GM19455 (cell line): Measurements from ENCODE around the gene HPSE2.
A peak's percentile ranks its signal among the peaks of the same experiment; 100 is the strongest.

Experiments
- ATAC-seq: cut with Tn5 transposase; IDR thresholded peaks from one replicate; pipeline ENCODE4 v1.9.1; 2021; ENCODE audit not compliant: unreplicated experiment

The HPSE2 gene

GRCh38 chr10:98696516-98696915 is 539.1 kb downstream of the HPSE2 start:
- no peak for ATAC-seq

GRCh38 chr10:98694883-98695282 is 540.8 kb downstream of the HPSE2 start:
- no peak for ATAC-seq

DNA sequence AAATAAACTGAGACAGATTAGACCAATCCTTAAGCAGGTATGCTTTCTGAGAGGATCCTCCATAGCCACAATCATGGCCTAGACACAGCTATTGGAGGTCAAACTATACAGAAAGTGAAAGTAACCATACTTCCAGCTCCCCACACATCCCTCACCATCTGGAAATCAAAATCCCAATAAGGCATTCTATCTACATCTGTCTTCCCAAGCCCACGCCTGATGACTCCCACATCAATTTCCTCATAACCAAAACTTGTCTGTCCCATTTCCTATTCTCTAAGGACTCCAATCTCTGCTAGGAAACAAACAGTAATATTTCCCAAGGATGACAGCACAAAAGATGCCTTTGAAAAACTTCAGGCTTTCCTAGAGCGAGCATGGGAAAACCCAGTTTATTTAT is 541.6 kb downstream of the HPSE2 start:
- no peak for ATAC-seq

DNA sequence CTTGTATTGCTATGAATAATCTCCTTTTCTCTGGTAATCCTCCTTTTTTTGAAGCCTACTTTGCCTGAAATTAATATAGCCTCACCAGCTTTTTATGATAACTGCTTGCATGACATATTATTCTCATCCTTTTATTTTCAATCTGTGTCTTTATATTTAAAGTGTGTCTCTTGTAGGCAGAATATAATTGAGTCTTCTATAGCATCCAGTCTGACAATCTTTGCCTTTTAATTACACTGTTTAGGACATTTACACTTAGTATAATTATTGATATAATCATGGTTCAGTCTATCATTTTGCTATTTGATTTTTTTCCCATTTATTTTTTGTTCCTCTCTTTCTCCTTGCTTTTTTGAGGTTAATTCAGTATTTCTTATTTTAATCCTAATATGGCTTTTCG is 548.0 kb downstream of the HPSE2 start:
- no peak for ATAC-seq

GRCh38 chr10:98684019-98684899 is 551.4 kb downstream of the HPSE2 start:
- ATAC-seq, result no peak

GRCh38 chr10:98676895-98677294 is 558.8 kb downstream of the HPSE2 start:
- no peak for ATAC-seq

DNA sequence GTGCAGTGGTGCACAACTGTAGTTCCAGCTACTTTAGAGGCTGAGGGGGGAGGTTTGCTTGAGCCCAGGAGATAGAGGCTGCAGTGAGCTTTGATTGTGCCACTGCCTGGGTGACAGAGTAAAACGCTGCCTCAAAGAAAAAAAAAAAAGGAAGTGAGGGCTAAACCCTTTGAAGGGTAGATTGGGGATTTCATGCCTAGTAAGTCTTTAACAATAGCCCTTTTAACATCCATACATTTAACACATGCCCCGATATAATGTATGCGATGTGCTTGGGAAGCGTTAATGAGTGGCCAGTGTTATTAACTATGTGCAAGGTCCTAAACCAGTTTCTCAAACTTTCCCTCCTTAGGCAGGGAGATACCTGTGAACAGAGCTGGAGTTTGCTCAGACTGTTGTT is 559.8 kb downstream of the HPSE2 start:
- no peak for ATAC-seq

DNA sequence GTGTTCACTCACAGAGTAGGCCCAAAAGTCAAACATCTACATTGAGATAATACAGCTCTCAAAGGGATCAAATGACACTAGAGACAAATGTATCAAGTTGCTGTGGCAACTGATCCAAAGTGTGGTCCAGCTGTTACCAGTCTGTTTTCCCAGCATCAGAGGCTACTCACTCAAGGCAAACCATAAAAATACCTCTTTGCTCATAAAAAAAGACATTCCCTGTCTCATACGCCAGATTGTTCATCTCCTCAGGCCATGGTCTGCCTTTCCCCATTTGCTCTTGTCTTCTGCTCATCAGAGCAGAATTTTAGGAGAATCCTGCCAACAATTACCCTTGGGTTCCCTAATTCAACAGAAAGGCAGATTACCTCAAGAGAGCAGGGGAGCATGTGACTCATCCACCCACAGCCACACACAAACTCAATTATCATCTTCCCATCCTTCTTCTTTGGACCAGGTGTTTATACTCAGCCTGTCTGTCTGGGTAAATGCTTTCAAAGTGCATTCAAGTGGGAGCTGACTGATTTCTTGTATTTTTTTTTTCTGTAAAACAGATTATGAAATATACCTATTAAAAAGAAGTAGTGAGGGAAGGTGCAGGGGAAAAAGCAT is 562.4 kb downstream of the HPSE2 start:
- ATAC-seq, result no peak

GRCh38 chr10:98667081-98667480 is 568.6 kb downstream of the HPSE2 start:
- ATAC-seq, result no peak

GRCh38 chr10:98666276-98666675 is 569.4 kb downstream of the HPSE2 start:
- ATAC-seq, result no peak

- peak; percentile 86 for ATAC-seq
These were observed 571.2 kb downstream of the HPSE2 start for GRCh38 chr10:98664329-98665042.

DNA sequence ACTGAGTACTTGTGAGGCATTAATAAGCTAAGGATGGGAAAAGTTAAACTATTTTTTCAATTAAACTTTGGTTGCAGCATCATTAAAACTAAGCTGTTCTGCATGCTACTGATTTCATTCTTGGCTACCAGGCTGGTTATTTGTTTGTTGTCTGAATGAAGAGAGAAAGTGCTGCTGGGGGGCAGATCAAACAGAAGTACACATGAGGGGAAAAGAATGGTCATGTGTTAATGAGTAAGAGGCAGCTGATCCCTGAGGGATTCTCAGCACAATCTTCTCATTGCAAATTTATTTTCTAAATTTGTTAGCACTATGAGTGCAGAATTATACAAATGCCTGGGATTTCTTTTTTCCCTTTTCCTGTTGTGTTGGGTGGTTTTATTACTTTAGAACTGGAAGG is 575.7 kb downstream of the HPSE2 start:
- ATAC-seq, result no peak

DNA sequence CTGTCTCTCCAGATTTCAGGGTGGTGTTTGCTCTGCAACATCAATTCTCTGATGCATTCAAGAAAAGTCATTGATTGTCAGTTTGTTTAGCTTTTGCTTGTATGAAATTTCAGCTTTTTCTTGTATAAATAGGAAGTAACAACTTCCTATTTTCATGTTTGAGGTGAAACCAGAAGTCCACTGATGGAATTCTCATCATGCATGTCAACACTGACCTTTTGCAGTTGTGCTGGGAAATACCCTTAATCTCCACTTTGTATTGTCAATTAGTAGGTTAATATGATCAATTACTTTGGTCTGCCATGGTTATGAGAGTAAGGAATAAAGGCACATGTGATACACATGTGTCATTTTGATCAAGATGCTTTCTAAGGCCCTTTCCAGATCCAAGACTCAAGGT is 580.2 kb downstream of the HPSE2 start:
- ATAC-seq, result no peak

DNA sequence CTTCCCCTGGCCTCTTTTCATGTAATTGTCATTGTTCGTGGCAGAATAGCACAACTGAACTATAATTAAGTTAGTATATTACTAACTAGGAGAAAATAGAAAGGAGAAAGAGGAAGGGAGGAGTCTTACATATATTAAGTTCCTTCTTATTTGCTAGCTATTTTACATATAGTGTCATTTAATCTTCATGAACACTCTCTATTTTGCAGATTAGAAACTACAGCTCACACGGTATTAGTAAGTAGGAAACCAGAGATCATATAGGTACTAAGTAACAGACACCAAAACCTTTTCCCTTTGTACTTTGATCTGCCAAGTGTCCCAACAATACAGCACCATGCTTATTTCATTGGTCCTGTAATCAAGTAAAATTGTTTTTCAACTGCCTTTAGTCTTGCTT is 586.5 kb downstream of the HPSE2 start:
- ATAC-seq, result no peak

GRCh38 chr10:98646998-98647917 is 588.4 kb downstream of the HPSE2 start:
- no peak for ATAC-seq

- no peak for ATAC-seq
These were observed 591.2 kb downstream of the HPSE2 start for GRCh38 chr10:98644466-98644865.

GRCh38 chr10:98642281-98642680 is 593.4 kb downstream of the HPSE2 start:
- ATAC-seq, result no peak

- ATAC-seq, result no peak
These were observed 596.7 kb downstream of the HPSE2 start for GRCh38 chr10:98638920-98639319.

- no peak for ATAC-seq
These were observed 598.7 kb downstream of the HPSE2 start for GRCh38 chr10:98636921-98637329.

- ATAC-seq, result no peak
These were observed 603.0 kb downstream of the HPSE2 start for GRCh38 chr10:98632456-98633150.
